Activated T-helper 17 cell treated with anti-CD3 and anti-CD28 coated beads, Interleukin-2, amount 50 U/mL, for 72 hours (primary cell): ENCODE measurements around the gene RPLP2. TPM values are rescaled to one million over a fixed set of nuclear protein-coding genes. Genes with fewer than 3 reads are reported as not detected.

Experiments used
- ATAC-seq: fragments of 150-1000 bp; cut with Tn5 transposase; replicated peaks from 2 replicates; pipeline ENCODE4 v1.10.0; 2021; ENCODE audit warnings: mild to moderate bottlenecking, moderate library complexity
- H3K27ac Mint-ChIP-seq: one replicate; pipeline ENCODE4 v1.8.0; 2022; ENCODE audit warnings: mixed read lengths
- H3K27me3 Mint-ChIP-seq: one replicate; pipeline ENCODE4 v1.8.0; 2022; ENCODE audit warnings: mixed read lengths
- H3K36me3 Mint-ChIP-seq: one replicate; pipeline ENCODE4 v1.8.0; 2022; ENCODE audit warnings: low read depth, mild to moderate bottlenecking, mixed read lengths
- H3K4me1 Mint-ChIP-seq: one replicate; pipeline ENCODE4 v1.8.0; 2022; ENCODE audit warnings: mixed read lengths
- H3K4me3 Mint-ChIP-seq: one replicate; pipeline ENCODE4 v1.8.0; 2022; ENCODE audit warnings: mild to moderate bottlenecking, mixed read lengths
- H3K9me3 Mint-ChIP-seq: one replicate; pipeline ENCODE4 v1.8.0; 2022; ENCODE audit warnings: mixed read lengths
- total RNA-seq, 2 donors: library from RNA; stranded (reverse); gene quantifications; one replicate each; pipeline ENCODE4 v1.2.3, GENCODE V29; 2022

Gene RPLP2
- total RNA-seq, 2 donors from 2014 or later = 2,744 to 3,086 TPM

DNA sequence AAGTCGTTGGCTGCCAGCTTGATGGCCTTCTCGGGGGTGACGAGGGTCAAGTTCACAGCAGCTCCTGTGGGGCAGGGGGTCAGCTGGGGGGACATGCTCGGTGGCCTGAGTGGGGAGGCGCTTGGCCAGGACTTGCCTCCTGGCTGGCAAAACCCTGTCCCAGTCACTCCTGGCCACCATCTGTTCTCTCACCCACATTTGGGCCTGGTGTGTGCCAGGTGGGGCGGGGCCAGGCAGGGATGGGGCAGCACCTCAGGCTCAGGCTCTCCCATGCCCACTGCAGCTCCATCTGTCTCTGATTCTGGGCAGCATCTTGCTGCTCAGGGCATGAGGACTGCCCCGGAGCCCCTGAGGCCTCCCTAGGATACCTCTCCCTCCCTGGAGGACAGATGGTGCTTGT lies 16.2 kb upstream of the RPLP2 start:
- H3K4me1 Mint-ChIP-seq = peaks cover 4% of the 10 kb centered on the region
- no peaks in the 10 kb centered on the region for H3K9me3 Mint-ChIP-seq
- H3K36me3 Mint-ChIP-seq = peaks cover 25% of the 10 kb centered on the region
- H3K27me3 Mint-ChIP-seq = no peaks in the 10 kb centered on the region
- peak overlapping the region; percentile 23 for H3K4me3 Mint-ChIP-seq
- ATAC-seq = no peak
- no peak overlapping the region for H3K27ac Mint-ChIP-seq

DNA sequence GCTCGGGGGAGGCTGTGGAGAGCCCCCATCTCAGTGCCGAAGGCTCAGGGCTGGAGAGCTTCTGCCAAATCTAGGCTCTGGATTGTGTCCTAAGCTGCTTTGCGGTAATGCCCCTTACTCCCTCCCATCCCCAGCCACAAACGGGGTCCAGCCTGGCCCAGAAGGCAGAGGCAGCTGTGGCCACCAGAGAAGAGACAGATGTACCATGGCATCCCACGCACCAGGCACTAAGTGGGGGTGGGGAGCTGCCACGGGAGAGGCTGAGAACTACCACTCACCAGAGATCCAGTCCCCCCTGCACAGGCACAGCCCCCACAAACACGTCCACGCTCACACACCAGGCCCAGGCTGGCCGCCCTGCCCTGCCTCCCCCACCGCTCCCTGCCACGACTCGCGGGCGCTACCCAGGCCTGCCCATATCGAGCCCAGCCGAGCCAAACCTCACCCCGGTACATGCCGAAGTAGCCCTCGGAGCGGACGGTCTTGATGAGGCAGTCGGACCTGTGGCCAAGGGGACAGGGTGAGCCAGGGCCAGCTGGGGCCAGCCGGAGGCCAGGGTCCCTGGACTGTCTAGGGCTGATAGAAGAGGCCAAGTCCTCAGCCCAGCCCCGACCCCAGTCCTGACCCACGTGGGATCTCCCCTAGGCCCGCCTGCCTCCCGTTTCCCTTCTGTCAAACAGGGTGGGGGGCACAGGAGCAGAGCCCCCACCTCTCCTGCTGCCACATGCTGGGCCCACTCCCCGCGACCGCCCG lies 15.6 kb upstream of the RPLP2 start:
- Mint-ChIP-seq H3K4me3 (peak overlapping the region; percentile 85), H3K4me1 (peaks cover 4% of the 10 kb centered on the region), H3K27me3 (no peaks in the 10 kb centered on the region), H3K36me3 (peaks cover 25% of the 10 kb centered on the region), H3K27ac (no peak overlapping the region), H3K9me3 (no peaks in the 10 kb centered on the region)
- no peak for ATAC-seq

DNA sequence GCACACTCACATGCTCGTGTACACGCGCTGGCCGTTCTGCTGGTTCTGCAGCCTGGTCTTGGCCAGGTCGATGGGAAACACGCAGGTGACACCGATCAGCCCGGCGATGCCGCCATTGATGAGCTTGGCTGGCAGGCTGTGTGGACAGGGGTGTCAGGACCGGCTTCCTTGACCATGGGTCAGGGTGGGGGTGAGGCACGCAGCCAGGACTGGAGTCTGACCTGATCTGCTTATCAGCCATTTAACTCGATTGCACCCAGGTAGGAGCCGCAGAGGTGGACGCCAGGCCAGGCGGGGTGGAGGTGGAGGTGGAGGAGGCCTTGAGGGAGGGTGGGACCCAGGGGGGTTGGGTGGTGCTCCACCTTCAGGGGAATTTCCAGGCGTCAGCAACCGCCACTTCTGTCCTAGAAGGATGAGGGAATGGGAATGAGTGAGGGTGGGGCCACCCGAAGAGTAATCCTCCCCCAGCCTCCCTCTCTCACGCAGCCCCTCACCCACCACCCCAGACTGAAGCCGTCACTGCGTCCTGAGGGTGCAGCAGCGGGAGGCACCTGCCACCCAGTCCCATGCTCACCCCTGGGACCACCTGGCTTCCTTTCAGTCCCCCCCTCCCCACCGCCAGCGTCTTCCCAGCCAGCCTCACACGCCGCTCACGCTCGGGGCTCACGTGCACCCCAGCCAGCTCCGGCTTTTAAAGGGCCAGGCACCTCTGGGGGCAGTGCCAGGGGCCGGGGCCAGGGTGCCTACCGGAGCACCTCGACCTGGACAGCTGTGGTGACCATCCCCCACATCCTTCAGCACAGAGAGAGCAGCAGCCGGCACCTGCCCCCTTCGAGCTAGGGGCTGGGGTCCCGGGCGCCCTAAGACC lies 14.8 kb upstream of the RPLP2 start:
- Mint-ChIP-seq H3K4me3 (peak overlapping the region; percentile 85), H3K27me3 (no peaks in the 10 kb centered on the region), H3K27ac (no peak overlapping the region), H3K36me3 (peaks cover 25% of the 10 kb centered on the region), H3K9me3 (no peaks in the 10 kb centered on the region), H3K4me1 (peaks cover 4% of the 10 kb centered on the region)
- no peak for ATAC-seq

DNA sequence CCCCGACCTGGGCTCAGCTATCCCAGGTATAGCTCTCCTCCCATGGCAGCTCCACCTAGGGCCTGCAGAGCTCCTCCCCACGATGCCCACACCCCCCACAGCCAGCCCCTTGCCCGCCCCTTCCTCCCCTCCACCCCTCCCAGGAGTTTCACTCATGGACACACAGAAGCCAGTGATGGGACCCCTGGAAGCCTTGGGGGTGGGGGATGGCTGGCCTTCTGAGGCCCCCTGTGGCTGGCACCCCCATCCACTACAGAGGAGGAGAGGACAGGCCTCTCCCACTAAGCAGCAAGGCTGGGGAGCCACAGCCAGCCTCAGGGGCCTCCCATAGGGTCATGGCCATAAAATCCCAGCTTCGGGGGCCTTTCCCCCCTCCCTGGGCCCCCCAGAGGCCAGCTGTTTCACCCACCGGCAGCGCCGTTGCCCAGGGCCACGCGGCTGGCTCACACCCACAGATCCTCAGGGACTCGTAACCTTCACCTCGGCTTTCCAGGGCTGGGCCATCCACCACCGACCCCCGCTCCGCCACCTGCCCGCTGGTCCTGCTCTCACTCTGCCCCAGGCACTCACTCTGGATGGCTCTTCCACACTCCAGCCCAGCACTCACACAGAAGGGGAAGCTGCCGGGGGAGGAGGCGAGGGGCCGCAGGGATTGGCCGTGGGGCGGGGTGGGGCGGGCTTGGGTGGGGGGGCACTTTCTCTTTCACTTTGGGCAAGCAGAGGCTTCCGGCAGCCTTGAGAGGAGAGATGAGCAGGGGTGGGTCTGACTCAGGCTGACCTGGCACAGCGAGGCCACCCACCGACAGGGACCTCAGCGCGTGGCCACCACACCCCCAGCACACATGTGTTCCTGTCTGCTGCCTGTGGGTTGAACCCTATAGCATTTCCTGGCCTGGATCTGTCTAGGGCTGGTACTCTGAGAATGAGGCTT lies 13.9 kb upstream of the RPLP2 start:
- Mint-ChIP-seq H3K4me3 (peak overlapping the region; percentile 85), H3K27me3 (no peaks in the 10 kb centered on the region), H3K27ac (peak overlapping the region; percentile 87), H3K4me1 (peaks cover 4% of the 10 kb centered on the region), H3K36me3 (peaks cover 19% of the 10 kb centered on the region), H3K9me3 (no peaks in the 10 kb centered on the region)
- peak; percentile 82 for ATAC-seq

DNA sequence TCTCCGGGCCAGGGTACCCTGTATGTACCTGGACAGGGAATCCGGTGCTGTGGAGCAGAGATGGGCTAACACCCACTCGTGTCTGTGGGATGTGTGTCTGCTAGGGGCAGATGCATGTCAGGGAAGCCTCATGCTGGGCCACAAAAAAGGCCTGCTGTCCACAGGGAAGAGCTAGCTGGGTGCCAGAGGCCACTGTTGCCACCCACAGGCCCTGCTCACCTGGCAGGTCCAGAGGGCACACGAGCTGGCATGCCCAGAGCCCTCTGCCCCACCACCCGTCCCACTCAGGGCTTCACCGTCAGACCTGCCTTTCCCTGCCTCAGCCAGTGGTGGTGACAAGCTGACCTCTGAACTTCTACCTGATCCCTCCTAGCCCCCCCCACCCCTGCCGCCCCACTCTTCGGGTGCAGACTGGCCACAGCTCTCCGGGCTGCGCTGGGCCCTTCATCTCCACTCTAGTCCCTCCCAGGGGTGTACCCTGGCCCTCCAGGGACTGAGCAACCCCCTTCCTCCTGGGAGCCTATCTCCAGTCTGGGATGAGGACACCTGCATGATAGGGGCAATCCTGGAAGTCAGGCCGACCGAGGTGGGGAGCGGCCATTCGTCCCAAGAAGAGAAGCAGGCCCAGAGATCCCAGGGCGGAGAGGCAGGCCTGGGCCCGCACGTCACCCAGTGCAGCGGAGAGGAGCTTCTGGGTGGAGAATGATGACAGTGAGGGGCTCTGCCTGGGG lies 13.0 kb upstream of the RPLP2 start:
- peaks cover 13% of the 10 kb centered on the region for H3K36me3 Mint-ChIP-seq
- H3K4me3 Mint-ChIP-seq = peak overlapping the region; percentile 85
- peak overlapping the region; percentile 87 for H3K27ac Mint-ChIP-seq
- H3K27me3 Mint-ChIP-seq = no peaks in the 10 kb centered on the region
- peaks cover 4% of the 10 kb centered on the region for H3K4me1 Mint-ChIP-seq
- no peak for ATAC-seq
- no peaks in the 10 kb centered on the region for H3K9me3 Mint-ChIP-seq

- peak; percentile 54 for ATAC-seq
- H3K27me3 Mint-ChIP-seq = no peaks in the 10 kb centered on the region
- H3K36me3 Mint-ChIP-seq = peaks cover 13% of the 10 kb centered on the region
- H3K27ac Mint-ChIP-seq = peak overlapping the region; percentile 75
- H3K4me3 Mint-ChIP-seq = peak overlapping the region; percentile 85
- H3K4me1 Mint-ChIP-seq = peaks cover 4% of the 10 kb centered on the region
- H3K9me3 Mint-ChIP-seq = no peaks in the 10 kb centered on the region
These were observed 12.3 kb upstream of the RPLP2 start for GRCh38 chr11:797296-798092.

GRCh38 chr11:798093-798713 lies 11.6 kb upstream of the RPLP2 start, which contains the start of gene SLC25A22:
Gene SLC25A22 (minus strand): TSS chr11:798281. CDS start chr11:795006, 3,275 bp downstream.
- Mint-ChIP-seq H3K27ac (peak within 1 kb of the TSS; percentile 75), H3K36me3 (peaks cover 13% of the 10 kb centered on the region), H3K9me3 (no peaks in the 10 kb centered on the region), H3K27me3 (no peaks in the 10 kb centered on the region), H3K4me3 (peak within 1 kb of the TSS; percentile 85), H3K4me1 (peaks cover 4% of the 10 kb centered on the region)
- peak; percentile 68 for ATAC-seq

- no peaks in the 10 kb centered on the region for H3K27me3 Mint-ChIP-seq
- H3K4me1 Mint-ChIP-seq = peaks cover 4% of the 10 kb centered on the region
- H3K9me3 Mint-ChIP-seq = no peaks in the 10 kb centered on the region
- no peak overlapping the region for H3K27ac Mint-ChIP-seq
- H3K36me3 Mint-ChIP-seq = peaks cover 7% of the 10 kb centered on the region
- ATAC-seq = no peak
- no peak overlapping the region for H3K4me3 Mint-ChIP-seq
These were observed 10.0 kb upstream of the RPLP2 start for GRCh38 chr11:799641-800316.

- Mint-ChIP-seq H3K4me3 (no peak overlapping the region), H3K27me3 (no peaks in the 10 kb centered on the region), H3K36me3 (peaks cover 7% of the 10 kb centered on the region), H3K4me1 (peaks cover 4% of the 10 kb centered on the region), H3K27ac (no peak overlapping the region), H3K9me3 (no peaks in the 10 kb centered on the region)
- no peak for ATAC-seq
These were observed 9.3 kb upstream of the RPLP2 start for GRCh38 chr11:800473-800872.

DNA sequence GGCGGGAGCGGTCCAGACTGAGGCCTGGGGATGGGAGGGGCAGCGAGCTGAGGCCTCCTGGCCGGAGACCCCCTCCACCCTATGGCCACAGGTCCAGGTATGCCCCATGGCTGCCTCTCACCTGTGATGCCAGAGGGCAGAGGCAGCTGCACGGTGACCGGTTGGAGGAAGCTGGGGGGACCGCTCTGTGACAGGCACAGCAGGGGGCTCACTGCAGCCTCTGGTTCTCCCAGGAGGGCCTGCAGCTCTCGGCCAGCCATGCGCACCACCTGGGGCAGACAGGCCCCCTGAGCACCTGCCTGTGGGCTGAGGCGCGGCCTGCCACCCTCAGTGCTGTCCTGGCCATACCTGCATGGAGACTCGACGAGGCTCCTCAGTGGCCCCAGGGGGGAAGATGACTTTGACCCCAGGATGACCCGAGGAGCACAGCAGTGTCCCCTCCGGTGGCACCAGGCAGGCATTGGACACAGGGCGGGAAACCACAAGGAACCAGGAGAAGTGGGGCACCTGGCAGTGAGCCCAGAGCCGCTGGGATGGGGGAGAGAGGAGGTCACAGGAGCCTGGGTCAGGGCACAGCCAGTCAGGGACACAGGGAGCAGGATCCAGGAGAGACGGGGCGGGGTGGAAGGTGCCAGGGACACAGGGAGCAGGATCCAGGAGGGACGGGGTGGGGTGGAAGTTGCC lies 8.5 kb upstream of the RPLP2 start:
- Mint-ChIP-seq H3K4me3 (no peak overlapping the region), H3K9me3 (no peaks in the 10 kb centered on the region), H3K36me3 (peaks cover 1% of the 10 kb centered on the region), H3K27me3 (no peaks in the 10 kb centered on the region), H3K27ac (no peak overlapping the region), H3K4me1 (peaks cover 3% of the 10 kb centered on the region)
- ATAC-seq = no peak

DNA sequence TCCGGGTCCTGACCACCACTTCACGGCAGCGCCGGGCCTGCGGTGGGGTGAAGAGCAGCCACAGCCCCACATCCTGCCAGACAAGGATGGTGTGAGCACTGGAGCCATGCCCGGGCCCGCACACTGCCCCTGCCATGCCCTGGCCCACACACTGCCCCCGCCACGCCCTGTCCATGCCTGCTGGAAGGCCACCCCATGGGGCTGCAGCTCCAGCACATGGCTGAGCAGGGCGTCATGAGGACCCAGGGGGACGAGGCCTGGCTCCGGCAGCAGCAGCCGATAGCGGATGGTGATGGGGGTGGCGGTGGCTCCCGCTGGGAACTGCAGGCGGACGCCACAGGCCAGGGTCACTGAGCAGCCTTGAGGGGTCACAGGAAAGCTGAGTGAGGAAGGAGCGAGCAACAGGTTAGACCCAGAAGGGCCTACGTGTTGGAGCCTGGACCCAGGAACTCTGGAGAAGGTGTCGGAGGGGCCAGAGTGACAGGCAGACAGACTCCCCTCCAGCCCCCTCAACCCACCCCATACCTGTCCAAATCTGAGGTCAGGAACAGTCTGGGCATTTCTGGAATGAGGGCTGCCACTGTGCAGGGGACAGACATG lies 7.6 kb upstream of the RPLP2 start:
- ATAC-seq = no peak
- Mint-ChIP-seq H3K4me1 (no peaks in the 10 kb centered on the region), H3K27ac (no peak overlapping the region), H3K9me3 (no peaks in the 10 kb centered on the region), H3K4me3 (no peak overlapping the region), H3K27me3 (no peaks in the 10 kb centered on the region), H3K36me3 (no peaks in the 10 kb centered on the region)
